ENCODE measurements around the gene GPR156. TPM values are rescaled to one million over a fixed set of nuclear protein-coding genes. Genes with fewer than 3 reads are reported as not detected.

Gene GPR156
- total and polyA plus RNA-seq, 9 of the 15 experiments (the other 6 are each of a cell fraction or from before 2014, with no cell fraction given) = 0.07 to 0.14 (median 0.12) TPM; not detected in 5

DNA sequence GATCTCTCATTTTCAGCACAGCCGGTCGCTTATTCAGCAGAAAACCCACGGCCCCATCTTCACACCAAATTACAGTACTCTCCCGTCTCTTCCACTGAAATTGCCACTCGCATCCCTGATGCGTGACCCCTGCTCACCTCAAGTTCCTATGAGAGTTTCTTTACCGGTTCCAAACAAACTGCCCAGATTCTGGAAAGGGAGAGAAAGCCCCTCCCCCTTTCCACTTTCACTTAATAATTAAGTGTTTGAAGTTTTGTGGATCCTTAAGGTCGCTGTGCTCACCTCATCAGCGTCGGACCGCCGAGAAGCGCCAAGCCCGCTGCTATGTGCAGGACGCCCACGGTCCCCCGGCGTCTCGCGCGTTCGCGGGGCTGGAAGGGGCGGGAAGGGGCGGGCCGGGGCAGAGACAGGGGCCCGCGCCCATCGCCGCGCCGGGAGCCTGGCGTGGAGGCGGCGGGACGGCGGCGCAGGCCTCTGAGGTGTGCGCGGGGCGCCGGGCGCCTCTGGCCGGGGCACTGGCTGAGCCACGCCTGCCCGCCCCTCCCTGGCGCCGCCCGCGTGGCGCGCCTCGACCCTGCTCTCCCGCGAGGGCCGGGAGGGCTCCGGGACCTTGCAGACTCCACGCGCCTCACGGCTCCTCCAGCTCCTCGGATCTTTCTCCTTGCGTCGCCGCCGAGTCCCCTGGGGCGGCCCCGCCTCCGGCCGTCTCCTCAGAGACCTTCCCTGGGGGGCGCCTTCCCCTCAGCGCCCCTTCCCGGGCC, at the start of gene GPR156 (continued):
- TF ChIP-seq, protein P1, sequence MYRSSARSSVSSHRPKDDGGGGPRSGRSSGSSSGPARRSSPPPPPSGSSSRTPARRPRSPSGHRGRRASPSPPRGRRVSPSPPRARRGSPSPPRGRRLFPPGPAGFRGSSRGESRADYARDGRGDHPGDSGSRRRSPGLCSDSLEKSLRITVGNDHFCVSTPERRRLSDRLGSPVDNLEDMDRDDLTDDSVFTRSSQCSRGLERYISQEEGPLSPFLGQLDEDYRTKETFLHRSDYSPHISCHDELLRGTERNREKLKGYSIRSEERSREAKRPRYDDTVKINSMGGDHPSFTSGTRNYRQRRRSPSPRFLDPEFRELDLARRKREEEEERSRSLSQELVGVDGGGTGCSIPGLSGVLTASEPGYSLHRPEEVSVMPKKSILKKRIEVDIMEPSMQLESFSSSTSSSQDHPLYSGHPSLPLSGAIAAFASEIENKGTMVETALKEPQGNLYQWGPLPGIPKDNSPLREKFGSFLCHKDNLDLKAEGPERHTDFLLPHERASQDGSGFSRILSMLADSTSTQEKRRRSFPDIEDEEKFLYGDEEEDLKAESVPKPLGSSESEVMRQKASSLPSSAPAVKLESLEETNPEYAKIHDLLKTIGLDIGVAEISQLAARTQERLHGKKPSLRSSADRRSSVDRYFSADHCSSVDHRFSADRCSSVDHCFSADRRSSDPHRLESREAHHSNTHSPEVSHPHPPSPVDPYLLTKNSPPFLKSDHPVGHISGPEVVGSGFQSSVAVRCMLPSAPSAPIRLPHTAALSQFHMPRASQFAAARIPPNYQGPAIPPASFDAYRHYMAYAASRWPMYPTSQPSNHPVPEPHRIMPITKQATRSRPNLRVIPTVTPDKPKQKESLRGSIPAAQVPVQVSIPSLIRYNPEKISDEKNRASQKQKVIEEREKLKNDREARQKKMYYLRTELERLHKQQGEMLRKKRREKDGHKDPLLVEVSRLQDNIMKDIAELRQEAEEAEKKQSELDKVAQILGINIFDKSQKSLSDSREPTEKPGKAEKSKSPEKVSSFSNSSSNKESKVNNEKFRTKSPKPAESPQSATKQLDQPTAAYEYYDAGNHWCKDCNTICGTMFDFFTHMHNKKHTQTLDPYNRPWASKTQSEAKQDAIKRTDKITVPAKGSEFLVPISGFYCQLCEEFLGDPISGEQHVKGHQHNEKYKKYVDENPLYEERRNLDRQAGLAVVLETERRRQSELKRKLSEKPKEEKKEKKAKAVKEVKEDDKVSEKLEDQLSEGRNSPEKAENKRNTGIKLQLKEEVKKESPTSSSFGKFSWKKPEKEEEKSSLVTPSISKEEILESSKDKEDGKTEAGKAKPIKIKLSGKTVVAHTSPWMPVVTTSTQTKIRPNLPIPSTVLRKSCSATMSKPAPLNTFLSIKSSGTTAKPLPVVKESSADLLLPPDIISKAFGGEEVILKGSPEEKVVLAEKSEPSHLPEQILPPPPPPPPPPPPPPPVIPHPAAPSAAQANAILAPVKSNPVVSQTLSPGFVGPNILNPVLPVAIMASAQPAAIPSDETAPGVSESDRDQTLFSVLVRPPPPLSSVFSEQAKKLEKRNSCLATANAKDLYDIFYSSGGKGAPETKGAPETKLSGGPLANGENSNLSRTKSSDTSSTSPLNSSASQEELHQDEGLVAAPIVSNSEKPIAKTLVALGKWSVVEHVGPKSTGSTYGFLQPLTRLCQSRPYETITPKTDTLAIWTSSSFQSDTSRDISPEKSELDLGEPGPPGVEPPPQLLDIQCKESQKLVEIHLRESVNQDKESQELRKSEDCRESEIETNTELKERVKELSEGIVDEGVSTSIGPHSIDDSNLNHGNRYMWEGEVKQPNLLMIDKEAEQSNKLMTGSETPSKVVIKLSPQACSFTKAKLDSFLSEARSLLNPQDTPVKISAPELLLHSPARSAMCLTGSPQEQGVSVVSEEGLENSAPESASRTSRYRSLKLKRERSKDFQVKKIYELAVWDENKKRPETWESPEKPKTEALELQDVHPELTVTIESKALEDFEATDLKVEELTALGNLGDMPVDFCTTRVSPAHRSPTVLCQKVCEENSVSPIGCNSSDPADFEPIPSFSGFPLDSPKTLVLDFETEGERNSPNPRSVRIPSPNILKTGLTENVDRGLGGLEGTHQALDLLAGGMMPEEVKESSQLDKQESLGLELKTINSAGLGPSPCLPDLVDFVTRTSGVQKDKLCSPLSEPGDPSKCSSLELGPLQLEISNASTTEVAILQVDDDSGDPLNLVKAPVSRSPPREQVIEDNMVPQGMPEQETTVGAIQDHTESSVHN (IDR thresholded peaks at IDR 0.05; ENCODE audit: borderline replicate concordance in 1 of 2, low read depth in 1 of 2) = no peak

Data from K562 (cell line).